GM21423 (cell line): ENCODE measurements around the gene KRT80.

Source experiments
- ATAC-seq: cut with Tn5 transposase; IDR thresholded peaks from one replicate; pipeline ENCODE4 v1.9.1; 2021; ENCODE audit warnings: mild to moderate bottlenecking, moderate library complexity; ENCODE audit not compliant: unreplicated experiment

KRT80 gene

DNA sequence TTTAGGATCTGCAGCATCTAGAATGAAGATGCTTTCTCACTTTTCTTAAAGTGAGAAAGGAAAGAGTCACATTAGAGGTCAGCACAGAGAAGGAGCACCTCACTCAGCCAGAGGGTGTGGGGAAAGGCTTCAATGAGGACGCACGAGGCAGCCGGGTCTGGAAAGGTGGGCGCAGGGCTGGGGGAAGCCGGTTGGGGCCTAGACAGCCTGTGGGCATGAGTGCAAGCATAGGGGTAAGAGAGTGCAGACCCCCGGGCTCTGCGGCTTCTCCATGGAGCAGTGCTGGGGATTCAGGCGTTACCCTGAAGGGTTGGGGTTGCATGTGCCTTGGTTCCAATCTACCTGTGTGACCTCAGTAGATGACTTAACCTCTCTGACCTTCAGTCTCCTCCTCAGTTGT is 49.9 kb downstream of the KRT80 start:
- no peak for ATAC-seq

- no peak for ATAC-seq
Observed at GRCh38 chr12:52141306-52141705, 50.5 kb downstream of the KRT80 start.

- ATAC-seq = no peak
Observed at GRCh38 chr12:52139579-52140062, 52.2 kb downstream of the KRT80 start.

GRCh38 chr12:52139147-52139546 is 52.7 kb downstream of the KRT80 start:
- no peak for ATAC-seq

DNA sequence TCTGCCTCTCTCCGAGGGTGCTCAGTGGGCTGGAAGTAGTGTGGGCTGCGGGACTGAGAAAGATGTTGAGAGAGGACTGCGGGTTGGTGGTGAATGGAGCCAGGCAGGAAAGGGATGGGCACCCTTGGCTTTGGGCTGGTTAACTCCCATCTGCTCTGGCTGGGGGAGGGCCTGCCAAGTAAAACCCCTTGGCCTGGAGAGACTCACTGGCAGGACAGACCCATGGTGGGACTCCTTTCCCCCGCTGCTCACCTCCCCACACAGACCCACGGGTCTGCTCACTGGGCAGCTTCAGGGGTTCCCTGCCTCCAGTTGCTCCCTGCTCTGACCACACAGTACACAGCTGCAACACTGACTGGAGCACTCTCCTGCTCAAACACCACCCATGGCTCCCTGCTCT is 54.1 kb downstream of the KRT80 start:
- no peak for ATAC-seq

DNA sequence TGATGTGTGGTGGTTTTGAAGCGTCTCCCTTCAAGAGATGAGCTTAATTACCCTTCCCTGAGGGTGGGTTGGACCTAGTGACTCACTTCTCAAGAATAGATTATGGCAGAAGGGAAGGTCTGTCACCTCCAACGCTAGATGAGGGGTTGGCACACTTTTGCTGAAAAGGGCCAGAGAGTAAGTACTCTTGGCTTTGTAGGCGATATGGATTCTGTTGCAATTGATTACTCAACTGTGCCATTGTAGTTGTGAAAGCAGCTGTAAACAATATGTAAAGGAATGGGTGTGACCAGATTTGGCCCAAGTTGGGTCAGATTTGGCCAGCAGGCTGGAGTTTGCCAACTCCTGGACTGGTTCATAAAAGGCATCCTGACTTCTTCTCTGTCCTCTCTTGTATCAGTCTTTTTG is 59.1 kb downstream of the KRT80 start:
- ATAC-seq = no peak

- ATAC-seq = no peak
Observed at GRCh38 chr12:52130711-52131110, 61.1 kb downstream of the KRT80 start.

GRCh38 chr12:52127683-52128450 is 63.9 kb downstream of the KRT80 start:
- no peak for ATAC-seq

GRCh38 chr12:52126605-52127578 is 64.9 kb downstream of the KRT80 start:
- no peak for ATAC-seq

DNA sequence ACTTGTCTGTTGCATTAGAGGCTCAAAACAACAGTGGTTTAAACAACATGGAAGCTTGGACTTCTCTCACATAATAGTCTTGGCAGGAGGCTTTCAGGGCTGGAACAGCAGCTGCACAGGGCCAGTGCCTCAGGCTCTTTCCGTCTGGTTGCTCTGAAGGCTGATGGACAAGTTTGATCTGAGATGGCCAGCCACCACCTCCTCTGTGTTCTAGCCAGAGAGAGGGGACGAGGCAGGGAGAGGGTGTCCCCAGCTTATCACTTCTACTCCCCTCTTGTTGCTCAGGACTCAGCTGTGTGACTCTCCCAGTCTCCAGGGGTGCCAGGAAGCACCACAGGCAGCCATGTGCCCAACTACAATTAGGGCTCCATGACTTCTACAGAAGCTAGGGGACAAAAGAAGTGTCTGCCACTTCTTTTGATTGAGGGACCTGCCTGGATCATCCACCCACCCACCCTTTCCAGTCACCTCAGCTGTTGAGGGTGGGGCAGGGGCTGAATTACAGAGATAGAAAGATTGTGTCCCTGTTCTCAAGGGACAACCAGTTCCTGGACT is 65.7 kb downstream of the KRT80 start:
- ATAC-seq = no peak

DNA sequence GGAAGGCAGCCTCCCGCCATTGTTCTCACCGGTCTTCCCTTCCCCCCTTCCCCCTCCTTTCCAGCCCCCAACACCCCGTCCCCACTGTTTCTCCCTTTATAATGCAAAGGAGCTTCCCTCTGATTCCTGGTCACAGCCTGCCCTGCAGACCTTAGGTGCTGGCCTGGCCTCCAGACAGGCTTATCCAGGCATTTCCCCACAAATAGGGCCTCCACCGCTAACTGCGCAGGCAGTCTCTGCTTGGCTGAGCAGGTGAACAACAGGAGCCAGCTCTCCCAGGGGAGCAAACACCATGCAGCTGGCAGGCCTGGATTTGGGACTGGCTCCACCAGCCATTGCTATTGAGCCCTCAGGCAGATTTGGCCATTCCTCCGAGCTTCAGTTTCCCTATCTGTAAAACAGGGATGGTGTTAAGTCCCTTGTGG is 66.3 kb downstream of the KRT80 start:
- ATAC-seq = no peak

GRCh38 chr12:52123487-52124186 is 68.2 kb downstream of the KRT80 start:
- no peak for ATAC-seq

GRCh38 chr12:52122904-52123303 is 68.9 kb downstream of the KRT80 start:
- ATAC-seq = no peak

GRCh38 chr12:52122540-52122871 is 69.3 kb downstream of the KRT80 start:
- ATAC-seq = no peak

DNA sequence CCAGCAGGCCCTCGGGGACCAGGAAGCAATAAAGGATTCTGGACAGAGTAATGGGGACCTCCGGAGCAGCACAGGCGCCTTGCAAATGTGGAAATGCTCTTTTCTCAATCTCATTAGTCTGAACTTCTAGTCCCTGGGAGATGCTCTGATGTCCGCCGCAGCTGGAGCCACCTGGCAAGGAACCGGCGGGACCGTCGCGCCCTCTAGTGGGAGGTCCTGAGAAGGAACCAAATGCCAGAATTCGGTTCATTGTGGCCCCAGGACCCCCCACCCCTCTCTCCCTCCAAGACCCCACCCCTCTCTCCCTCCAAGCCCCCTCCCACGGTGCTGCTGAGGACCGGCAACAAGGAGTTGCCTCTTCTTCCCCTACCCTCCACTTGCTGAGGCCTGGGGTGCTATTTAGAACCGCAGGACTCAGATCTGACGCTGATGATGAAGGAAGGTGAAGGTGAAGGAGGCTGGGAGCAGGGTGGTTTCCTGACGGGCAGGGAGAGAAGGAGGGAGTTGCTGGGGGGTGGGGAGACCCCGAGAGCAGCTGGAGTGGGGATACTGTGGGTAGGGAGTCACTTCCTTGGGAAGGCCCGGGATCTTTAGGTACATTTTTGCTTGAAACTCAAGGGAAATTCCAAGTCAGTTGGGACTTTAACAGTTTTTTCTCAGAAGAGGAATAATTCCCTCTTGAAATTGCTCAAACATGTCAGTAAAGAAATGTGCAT is 69.8 kb downstream of the KRT80 start:
- ATAC-seq = no peak

DNA sequence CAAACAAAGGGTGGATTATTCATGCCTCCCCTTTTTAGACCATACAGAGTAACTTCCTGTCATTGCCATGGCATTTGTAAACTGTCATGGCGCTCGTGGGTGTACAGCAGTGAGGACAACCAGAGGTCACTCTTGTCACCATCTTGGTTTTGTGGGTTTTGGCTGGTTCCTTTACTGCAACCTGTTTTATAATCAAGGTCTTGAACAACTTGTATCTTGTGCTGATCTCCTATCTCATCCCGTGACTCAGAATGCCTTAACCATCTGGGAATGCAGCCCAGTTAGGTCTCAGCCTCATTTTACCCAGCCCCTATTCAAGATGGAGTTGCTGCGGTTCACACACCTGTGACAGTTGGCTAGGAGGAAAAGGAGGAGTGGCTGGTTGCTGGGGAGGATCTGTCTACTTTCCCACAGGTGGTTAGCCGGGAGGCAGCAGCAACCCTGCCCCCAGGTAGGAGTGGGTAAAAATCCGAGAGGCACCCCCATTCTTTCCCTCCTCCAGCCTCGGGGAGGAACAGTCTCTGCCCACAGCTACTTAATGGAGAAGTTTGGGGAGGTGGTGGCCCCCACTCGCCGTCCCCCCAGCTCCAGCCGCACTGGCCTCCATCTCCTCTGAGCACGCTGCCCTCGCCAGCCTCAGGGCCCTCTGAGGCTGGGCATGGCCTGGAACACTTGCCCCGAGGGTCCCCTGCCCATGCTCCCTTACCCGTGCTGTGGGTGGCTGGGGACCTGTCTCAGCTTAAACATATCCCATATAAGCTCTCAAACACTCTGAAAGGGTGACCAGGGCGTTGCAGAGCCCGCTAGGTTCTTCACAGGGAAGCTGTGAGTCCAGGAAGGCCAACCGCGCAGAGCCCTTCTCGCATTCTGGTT is 70.6 kb downstream of the KRT80 start:
- no peak for ATAC-seq

DNA sequence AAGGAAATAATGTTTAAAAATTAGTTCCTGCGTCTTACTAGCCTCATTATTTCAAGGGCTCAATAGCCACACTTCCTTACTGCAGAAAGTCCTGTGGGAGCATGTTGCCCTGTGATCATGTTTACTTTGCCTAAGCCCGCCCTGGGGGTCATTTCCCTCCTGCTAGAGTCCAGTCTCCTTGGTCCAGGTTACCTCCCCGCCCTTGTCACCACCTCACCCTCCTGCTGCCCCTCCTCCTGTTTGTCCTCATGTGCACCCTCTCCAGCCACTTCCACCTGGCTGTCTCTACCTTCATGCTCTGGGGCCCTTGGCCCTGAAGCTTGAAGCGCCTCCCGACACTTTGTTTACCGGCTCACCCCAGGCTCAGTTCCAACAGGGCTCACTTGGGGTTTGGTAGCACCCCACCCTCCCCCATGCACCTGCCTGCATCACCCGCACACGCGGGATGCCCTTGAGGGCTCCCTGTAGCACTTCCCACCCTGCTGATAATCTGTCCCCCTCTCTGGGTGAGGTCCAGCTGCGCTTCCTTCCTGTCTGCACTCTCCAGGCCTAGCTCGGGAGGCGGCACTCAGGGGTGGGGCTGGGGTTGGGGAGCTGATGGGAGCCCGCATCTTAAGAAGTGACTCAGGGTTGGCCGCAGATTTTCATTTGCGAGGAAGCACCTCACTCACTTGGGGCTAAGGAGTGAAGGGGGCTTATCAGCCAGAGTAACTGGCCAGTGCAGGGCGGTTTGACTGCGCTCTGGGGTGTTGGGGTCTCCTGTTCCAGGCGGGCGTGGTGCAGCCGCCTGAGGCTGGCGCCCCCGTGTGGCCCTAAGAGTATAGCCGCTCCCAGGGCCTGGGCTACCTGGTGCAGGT is 72.2 kb downstream of the KRT80 start:
- ATAC-seq = peak; percentile 21
